OCI-LY1 (cell line): ENCODE data around the gene GAS6.

ENCODE experiments used
- H2AFZ ChIP-seq: fragments of 200-600 bp; sonication (generic), shearing (Covaris generic); 2 replicates; pipeline ENCODE4 v1.6.0; 2014; ENCODE audit warnings: antibody characterized with exemption, mild to moderate bottlenecking, low read length
- H3F3A ChIP-seq: fragments of 200-600 bp; sonication (generic), shearing (Covaris generic); 2 replicates; pipeline ENCODE4 v1.6.0; 2014; ENCODE audit warnings: mild to moderate bottlenecking, antibody characterized with exemption, low read length, moderate library complexity; ENCODE audit not compliant: insufficient read depth
- H3K27ac ChIP-seq: fragments of 200-600 bp; sonication (generic); 2 replicates; pipeline ENCODE4 v1.5.1; 2014; ENCODE audit warnings: low read length, mixed run types, mild to moderate bottlenecking, low read depth; ENCODE audit not compliant: poor library complexity, severe bottlenecking
- H3K27me3 ChIP-seq: fragments of 200-600 bp; sonication (generic); 2 replicates; pipeline ENCODE4 v1.6.0; 2014; ENCODE audit warnings: antibody characterized with exemption, mild to moderate bottlenecking, low read length, moderate library complexity; ENCODE audit not compliant: insufficient read depth
- H3K36me3 ChIP-seq: fragments of 200-600 bp; sonication (generic); 2 replicates; pipeline ENCODE4 v1.6.1; 2014; ENCODE audit warnings: mild to moderate bottlenecking, antibody characterized with exemption, low read length, moderate library complexity, mixed read lengths; ENCODE audit not compliant: insufficient read depth
- H3K4me1 ChIP-seq: fragments of 200-600 bp; sonication (generic); 2 replicates; pipeline ENCODE4 v1.5.1; 2014; ENCODE audit warnings: mild to moderate bottlenecking, low read length, moderate library complexity; ENCODE audit not compliant: insufficient read depth, severe bottlenecking
- H3K4me2 ChIP-seq: fragments of 200-600 bp; sonication (generic), shearing (Covaris generic); 2 replicates; pipeline ENCODE4 v1.6.1; 2014; ENCODE audit warnings: low read length
- H3K4me3 ChIP-seq: fragments of 200-600 bp; sonication (generic); 2 replicates; pipeline ENCODE4 v1.5.1; 2014; ENCODE audit warnings: low read length, low read depth, mild to moderate bottlenecking, mixed read lengths; ENCODE audit not compliant: poor library complexity, severe bottlenecking
- H3K79me2 ChIP-seq: fragments of 200-600 bp; shearing (Covaris generic); 2 replicates; pipeline ENCODE4 v1.6.1; 2016; ENCODE audit warnings: mixed run types, low read length, mixed read lengths; ENCODE audit not compliant: insufficient read depth
- H3K9ac ChIP-seq: fragments of 200-600 bp; sonication (generic), shearing (Covaris generic); 2 replicates; pipeline ENCODE4 v1.6.1; 2014; ENCODE audit warnings: mild to moderate bottlenecking, low read length, mixed read lengths
- H3K9me2 ChIP-seq: fragments of 200-600 bp; sonication (generic), shearing (Covaris generic); 2 replicates; pipeline ENCODE4 v1.6.1; 2014; ENCODE audit warnings: low read depth, mild to moderate bottlenecking, low read length, mixed read lengths
- H3K9me3 ChIP-seq: fragments of 200-600 bp; shearing (Covaris generic); 2 replicates; pipeline ENCODE4 v1.6.1; 2014; ENCODE audit warnings: low read length, mixed read lengths
- H4K20me1 ChIP-seq: fragments of 200-600 bp; sonication (generic), shearing (Covaris generic); 2 replicates; pipeline ENCODE4 v1.6.0; 2016; ENCODE audit warnings: mild to moderate bottlenecking, low read length; ENCODE audit not compliant: insufficient read depth
- EZH2 ChIP-seq: fragments of 200-600 bp; sonication (generic), shearing (Covaris generic); IDR thresholded peaks from 2 replicates; pipeline ENCODE4 v1.8.0; 2017; ENCODE audit warnings: borderline replicate concordance, mixed run types, mild to moderate bottlenecking, antibody characterized with exemption, low read length, moderate library complexity, mixed read lengths
- TF ChIP-seq, protein P1 (sequence below): fragments of 200-600 bp; sonication (generic), shearing (Covaris generic); IDR thresholded peaks from 2 replicates; pipeline ENCODE4 v1.5.1; 2017; ENCODE audit warnings: mild to moderate bottlenecking, antibody characterized with exemption, low read length, moderate library complexity, mixed read lengths

GAS6 gene

DNA sequence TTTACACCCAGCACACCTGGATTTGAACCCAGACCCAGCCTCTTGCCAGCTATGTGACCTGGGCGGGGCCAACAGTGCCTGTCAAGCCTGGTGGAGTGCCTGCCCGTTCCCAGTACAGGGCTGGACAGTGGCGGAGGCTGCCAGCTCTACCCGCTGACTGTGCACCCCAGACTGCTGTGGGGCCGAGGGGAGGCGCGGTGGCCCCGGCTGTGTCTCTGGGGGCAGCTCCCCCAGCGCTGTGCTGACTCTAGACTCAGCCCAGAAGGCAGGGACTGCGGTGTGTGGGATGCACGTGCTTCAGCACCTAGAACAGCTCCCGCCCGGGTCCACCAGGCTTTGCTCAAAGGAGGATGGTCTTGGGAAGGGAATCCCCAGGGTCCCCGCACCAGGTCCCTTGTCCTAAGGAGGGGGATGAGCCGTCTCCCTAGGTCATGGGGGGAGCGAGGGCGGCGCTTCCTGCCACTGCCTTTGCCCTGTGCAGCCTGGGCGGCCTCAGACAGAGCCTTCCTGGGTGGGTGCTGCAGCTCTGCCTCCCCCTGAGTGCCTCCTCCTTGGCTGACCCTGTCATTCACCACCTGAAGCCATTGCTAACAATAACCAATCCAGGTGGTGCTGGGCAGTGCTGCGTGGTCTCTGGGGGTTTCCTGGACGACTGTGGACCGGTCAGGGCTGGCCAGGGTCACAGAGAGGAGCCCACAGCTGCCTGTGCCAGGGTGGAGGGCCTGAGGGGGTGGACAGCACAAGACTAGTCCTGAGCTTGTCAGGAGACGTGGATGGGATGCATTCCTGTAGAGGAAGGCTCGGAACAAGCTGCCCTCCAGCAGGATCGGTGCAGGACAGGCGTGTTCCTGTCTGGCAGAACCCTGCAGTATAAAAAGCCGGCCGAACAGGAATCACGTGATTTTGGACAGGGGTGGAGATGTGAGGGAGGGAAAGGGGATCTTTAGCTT, 86.3 kb downstream of the GAS6 start:
- Histone ChIP-seq H3K27me3 (no peaks in the 10 kb centered on the region; the same call in 1 of the 2 replicates), H3K4me1 (no peaks in the 10 kb centered on the region), H4K20me1 (no peaks in the 10 kb centered on the region), H3K4me3 (no peak overlapping the region), H3K36me3 (no peaks in the 10 kb centered on the region), H3K79me2 (no peaks in the 10 kb centered on the region), H3K9me2 (no peaks in the 10 kb centered on the region), H3K27ac (no peak overlapping the region), H3K9ac (no peak overlapping the region), H2AFZ (no peak overlapping the region), H3K9me3 (no peaks in the 10 kb centered on the region), H3K4me2 (no peak overlapping the region), H3F3A (no peaks in the 10 kb centered on the region)
- TF ChIP-seq EZH2 = no peak
- TF ChIP-seq, protein P1, sequence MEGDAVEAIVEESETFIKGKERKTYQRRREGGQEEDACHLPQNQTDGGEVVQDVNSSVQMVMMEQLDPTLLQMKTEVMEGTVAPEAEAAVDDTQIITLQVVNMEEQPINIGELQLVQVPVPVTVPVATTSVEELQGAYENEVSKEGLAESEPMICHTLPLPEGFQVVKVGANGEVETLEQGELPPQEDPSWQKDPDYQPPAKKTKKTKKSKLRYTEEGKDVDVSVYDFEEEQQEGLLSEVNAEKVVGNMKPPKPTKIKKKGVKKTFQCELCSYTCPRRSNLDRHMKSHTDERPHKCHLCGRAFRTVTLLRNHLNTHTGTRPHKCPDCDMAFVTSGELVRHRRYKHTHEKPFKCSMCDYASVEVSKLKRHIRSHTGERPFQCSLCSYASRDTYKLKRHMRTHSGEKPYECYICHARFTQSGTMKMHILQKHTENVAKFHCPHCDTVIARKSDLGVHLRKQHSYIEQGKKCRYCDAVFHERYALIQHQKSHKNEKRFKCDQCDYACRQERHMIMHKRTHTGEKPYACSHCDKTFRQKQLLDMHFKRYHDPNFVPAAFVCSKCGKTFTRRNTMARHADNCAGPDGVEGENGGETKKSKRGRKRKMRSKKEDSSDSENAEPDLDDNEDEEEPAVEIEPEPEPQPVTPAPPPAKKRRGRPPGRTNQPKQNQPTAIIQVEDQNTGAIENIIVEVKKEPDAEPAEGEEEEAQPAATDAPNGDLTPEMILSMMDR = no peak

DNA sequence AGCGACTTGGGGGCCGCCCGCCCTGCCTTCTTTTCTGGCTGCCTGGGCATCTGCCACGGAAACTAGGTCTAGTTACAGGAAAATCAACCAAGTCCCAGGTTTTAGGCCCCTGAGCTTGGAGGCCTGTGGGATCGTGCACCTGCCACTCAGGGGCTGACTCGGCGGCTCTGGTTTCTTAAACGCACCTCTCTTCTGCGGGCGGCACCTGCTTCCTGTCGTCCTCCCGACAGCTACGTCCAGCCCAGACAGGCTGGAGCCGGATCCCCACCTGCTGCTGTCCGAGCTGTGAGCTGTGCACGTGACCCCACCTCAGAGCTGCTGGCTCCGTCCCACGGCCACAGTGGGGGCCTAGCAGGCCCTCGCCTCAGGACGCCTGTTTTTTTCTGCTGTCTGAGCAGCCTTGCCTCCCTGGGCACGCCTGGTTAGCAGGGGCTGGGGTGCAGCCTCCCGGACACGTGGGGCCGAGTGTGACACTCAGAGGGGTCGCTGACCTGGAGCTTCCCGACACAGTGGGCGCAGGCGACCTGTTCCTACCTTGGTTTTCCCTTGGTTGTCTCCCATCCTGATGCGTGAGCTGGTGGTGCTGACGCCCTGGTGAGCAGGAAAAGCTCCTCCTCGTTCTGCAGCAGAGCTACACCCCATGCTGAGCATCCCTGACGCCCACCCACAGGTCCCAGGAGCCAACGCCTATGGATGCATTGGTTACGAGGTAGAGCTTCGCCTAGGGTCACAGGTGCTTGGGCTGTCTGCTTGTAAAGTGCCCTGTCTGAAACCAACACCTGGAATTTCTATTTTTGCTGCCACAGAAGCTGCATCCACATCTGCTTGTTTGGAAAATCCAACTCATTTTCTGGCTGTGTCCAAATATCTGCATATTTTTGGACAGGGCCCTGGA, 87.4 kb downstream of the GAS6 start:
- H3K9ac ChIP-seq = no peak overlapping the region
- H3K4me2 ChIP-seq = no peak overlapping the region
- H3K4me1 ChIP-seq = no peaks in the 10 kb centered on the region
- H3K36me3 ChIP-seq = no peaks in the 10 kb centered on the region
- H3F3A ChIP-seq = no peaks in the 10 kb centered on the region
- no peak overlapping the region for H2AFZ ChIP-seq
- TF ChIP-seq EZH2 = no peak
- TF ChIP-seq, protein P1 = no peak
- no peaks in the 10 kb centered on the region for H3K79me2 ChIP-seq
- no peaks in the 10 kb centered on the region for H3K9me3 ChIP-seq
- H3K4me3 ChIP-seq = no peak overlapping the region
- no peaks in the 10 kb centered on the region for H3K9me2 ChIP-seq
- peaks cover 4% of the 10 kb centered on the region; the same call in 1 of the 2 replicates for H3K27me3 ChIP-seq
- H4K20me1 ChIP-seq = no peaks in the 10 kb centered on the region
- H3K27ac ChIP-seq = no peak overlapping the region

DNA sequence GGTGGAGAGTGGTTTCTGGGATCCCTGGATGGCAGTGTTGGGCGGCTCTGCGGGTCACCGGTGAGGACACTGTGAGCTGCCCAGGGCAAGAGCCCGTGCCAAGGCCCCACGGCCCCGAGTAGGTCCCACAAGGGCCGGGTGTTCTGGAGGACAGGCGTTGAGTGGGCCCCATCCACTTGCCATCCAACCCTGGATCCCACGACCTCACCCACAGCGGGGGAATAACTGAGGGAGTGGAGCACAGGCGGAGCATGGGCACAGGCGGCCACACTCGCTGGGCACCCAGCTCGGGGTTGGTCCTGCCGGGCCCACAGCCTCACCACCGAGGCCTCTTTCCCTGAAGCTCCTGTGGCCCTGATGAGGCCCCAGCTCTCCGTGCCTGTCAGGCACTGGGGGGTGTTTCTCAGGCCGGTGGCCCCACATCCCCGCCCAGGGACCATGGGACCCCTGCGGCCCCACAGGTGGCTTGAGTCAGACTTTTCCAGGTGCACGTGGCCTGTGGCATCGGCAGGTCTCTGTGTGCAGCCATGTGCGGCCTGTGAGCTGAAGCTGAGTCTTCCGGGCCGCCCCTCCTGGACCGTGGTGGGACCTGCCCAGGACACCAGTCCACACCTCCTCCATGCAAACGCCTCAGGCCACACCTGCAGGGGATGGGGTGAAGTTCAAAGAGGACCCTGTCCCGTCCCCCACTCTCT, 88.3 kb downstream of the GAS6 start:
- TF ChIP-seq EZH2 = no peak
- TF ChIP-seq, protein P1 = no peak
- H3K4me1 ChIP-seq = no peaks in the 10 kb centered on the region

More for the DNA sequence above, 88.3 kb downstream of the GAS6 start:
- Histone ChIP-seq H3K27me3 (peaks cover 4% of the 10 kb centered on the region; the same call in 1 of the 2 replicates), H3K9me3 (no peaks in the 10 kb centered on the region), H3K9ac (no peak overlapping the region), H3K27ac (no peak overlapping the region), H3K36me3 (no peaks in the 10 kb centered on the region), H3K4me2 (no peak overlapping the region), H3K4me3 (no peak overlapping the region), H3K9me2 (no peaks in the 10 kb centered on the region), H3F3A (no peaks in the 10 kb centered on the region), H2AFZ (no peak overlapping the region), H4K20me1 (no peaks in the 10 kb centered on the region), H3K79me2 (no peaks in the 10 kb centered on the region)
